ENCODE data around the gene MALT1. TPM values are rescaled to one million over a fixed set of nuclear protein-coding genes. Genes with fewer than 3 reads are reported as not detected.
A peak's percentile ranks its signal among the peaks of the same experiment; 100 is the strongest.
"Not testable (repeated sequence)": the region's sequence is repeated elsewhere in the genome, so short reads cannot be mapped to it uniquely, and the experiment has no call there.

MALT1 gene
- total RNA-seq, 2 donors from 2014 or later: 34.0 to 70.8 TPM

DNA sequence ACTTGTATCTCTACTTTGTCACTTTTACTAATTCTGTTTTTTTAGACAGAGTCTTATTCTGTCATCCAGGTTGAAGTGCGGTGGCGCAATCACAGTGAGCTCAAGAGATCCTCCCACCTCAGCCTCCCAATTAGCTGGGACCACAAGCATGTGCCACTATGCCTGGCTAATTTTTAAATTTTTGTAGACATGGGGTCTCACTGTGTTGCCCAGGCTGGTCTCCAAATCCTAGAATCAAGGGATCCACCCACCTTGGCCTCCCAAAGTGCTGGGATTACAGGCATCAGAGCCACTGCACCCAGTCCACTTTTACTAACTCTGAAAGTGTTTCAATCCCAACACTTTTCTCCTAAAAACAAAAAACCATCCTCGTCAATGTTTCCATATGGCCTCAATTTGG is 94.9 kb downstream of the MALT1 start:
- Mint-ChIP-seq H3K9me3 (no peaks in the 10 kb centered on the region), H3K27ac (no peak overlapping the region), H3K36me3 (no peaks in the 10 kb centered on the region)
- DNase-seq (ENCODE audit: low spot score in 2 of 2) (peak in 1 of 2 donors; percentile 25), ATAC-seq (no peak)

DNA sequence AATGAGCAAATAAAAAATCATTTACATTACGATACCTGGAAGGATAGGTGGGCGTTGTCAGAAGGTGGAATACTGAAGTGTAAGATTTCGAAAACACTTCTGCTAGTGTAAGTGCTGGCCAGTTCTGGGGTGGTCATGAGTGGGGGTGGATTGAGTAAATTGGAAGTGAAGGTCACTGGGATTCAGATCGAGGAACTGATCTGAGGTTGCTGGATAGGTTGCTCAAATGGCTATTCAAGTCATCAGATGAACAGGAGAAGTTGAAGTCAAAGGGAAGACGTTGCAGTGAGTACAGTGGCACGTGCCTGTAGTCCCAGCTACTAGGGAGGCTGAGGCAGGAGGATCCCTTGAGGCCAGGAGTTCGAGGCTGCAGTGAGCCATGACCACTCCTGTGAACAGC is 95.7 kb downstream of the MALT1 start:
- no peak for ATAC-seq
- peak in 1 of 2 donors; percentile 3 for DNase-seq (ENCODE audit: low spot score in 2 of 2)
- Mint-ChIP-seq H3K36me3 (no peaks in the 10 kb centered on the region), H3K27ac (no peak overlapping the region), H3K9me3 (no peaks in the 10 kb centered on the region)

DNA sequence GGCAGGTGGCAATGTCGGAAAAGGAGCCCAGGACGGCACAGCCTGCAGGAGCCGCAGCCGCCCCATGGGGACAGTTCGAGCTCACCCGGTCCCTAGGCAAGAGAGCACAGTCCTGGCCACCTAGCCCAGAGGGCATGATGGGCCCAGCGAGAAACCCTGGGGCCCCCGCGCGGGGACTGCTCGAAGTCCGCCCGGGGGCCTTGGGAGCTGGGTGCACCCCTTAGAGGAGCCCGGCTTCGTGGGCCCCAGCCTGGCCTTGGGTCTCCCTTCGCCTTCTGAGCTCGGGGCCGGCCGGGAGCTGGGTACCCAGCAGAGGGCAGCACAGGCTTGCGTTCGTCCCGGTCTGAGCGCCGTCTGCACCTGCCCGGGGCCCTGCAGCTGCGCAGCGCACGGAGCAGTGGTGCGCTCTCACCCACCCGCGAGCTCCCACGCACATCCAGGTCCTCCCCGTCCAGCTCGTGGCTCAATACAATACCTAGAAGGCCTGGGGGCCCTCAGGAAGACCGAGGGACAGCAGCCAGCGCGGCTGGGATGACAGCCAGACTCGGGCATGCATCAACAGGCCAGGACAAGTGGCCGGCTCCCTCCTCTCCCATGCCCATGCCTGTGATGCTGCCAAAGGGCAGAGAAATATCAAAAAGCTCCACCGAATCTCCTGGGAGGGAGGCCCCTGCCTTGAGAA is 97.2 kb downstream of the MALT1 start:
- H3K27ac Mint-ChIP-seq: no peak overlapping the region
- peak; percentile 63 to 84 for DNase-seq (ENCODE audit: low spot score in 2 of 2)
- ATAC-seq: peak; percentile 94 to 97
- no peaks in the 10 kb centered on the region for H3K9me3 Mint-ChIP-seq
- H3K36me3 Mint-ChIP-seq: no peaks in the 10 kb centered on the region

DNA sequence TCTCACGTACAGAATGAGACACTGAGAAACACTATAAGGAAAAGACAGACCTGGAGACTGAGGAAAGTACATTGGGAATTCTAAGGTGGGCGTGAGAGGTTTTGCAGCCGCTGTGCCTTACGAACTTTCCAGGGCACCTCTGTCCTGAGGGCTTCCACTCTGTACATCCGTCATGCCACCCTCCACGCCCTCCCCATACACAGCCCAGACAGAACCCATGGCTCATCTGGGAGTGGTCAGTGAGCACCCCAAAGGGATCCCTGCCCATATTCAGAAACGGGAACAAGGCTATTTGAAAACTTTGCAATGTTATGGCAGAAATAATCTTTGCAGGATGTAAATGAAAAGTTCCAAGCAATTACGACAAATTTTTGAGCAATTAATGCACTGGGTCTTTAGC is 98.1 kb downstream of the MALT1 start:
- ATAC-seq (no peak), DNase-seq (ENCODE audit: low spot score in 2 of 2) (peak in 1 of 2 donors; percentile 33)
- Mint-ChIP-seq H3K9me3 (no peaks in the 10 kb centered on the region), H3K36me3 (no peaks in the 10 kb centered on the region), H3K27ac (no peak overlapping the region)

DNA sequence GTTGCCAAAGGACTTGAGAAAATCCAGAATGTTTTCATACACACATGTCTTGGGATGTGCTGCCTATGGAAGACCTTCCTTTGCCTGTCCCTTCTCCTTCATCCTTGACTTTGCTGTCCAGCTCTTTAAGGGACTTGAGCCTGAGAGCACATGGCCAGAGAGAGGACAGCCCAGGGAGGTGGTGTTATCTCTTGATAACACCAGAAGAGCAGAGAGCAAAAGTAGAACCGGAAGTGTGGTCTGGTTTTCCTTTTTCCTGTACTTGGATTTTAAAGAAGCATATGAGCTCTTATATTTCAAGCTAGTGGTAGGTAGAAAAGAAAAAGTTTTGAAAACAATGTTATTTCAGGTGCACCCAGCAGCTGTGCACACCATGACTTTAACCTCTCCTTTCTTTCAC is 99.3 kb downstream of the MALT1 start:
- Mint-ChIP-seq H3K27ac (no peak overlapping the region), H3K9me3 (no peaks in the 10 kb centered on the region), H3K36me3 (no peaks in the 10 kb centered on the region)
- no peak for ATAC-seq
- DNase-seq (ENCODE audit: low spot score in 2 of 2): peak in 1 of 2 donors; percentile 0

DNA sequence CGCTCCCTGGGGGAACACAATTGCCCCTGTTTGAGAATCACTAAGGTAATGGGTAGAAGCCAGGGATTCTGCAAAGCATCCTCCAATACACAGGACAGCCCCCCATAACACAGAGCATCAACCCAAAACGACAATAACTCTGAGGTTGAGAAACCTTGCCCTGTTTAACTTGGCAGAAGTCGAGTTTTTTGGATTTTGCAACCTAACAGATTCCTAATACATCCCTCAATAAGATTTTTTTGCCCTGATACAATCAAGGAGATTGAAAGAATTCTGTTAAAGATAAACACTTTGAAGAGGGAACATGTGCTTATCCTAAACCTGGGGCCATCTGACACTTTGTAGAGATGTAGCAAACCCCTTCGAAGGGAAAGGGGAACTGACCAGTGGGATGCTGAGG is 100.9 kb downstream of the MALT1 start:
- Mint-ChIP-seq H3K27ac (no peak overlapping the region), H3K36me3 (no peaks in the 10 kb centered on the region), H3K9me3 (no peaks in the 10 kb centered on the region)
- DNase-seq (ENCODE audit: low spot score in 2 of 2) (no peak), ATAC-seq (no peak)

DNA sequence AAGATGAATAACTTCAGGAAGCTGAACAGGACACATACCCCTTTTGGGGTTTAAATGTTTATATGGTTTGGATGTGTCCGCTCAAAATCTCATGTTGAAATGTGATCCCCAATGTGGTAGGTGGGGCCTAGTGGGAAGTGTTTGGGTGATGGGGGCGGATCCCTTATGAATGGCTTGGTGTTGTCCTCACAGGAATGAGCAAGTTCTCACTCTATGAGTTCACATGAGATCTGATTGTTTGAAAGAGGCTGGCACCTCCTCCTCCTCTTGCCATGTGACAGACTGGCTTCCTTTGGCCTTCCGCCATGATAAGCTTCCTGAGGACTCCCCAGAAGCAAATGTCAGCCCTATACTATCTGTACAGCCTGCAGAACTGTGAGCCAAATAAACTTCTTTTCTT is 104.8 kb downstream of the MALT1 start:
- Mint-ChIP-seq H3K9me3 (no peaks in the 10 kb centered on the region), H3K36me3 (no peaks in the 10 kb centered on the region), H3K27ac (no peak overlapping the region)
- ATAC-seq (no peak), DNase-seq (ENCODE audit: low spot score in 2 of 2) (no peak)

DNA sequence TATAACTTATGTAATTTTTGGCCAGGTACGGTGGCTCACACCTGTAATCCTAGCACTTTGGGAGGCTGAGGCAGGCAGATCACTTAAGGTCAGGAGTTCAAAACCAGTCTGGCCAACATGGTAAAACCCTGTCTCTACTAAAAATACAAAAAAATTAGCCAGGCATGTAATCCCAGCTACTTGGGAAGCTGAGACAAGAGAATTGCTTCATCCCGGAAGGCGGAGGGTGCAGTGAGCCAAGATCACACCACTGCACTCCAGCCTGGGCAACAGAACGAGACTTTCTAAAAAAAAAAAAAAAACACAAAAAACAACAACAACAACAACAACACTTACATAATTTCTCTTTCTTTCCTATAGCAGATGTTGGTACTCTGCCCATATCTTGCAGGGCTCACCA is 105.3 kb downstream of the MALT1 start:
- not testable (repeated sequence) for ATAC-seq; H3K27ac Mint-ChIP-seq; H3K36me3 Mint-ChIP-seq; DNase-seq (ENCODE audit: low spot score in 2 of 2); H3K9me3 Mint-ChIP-seq

DNA sequence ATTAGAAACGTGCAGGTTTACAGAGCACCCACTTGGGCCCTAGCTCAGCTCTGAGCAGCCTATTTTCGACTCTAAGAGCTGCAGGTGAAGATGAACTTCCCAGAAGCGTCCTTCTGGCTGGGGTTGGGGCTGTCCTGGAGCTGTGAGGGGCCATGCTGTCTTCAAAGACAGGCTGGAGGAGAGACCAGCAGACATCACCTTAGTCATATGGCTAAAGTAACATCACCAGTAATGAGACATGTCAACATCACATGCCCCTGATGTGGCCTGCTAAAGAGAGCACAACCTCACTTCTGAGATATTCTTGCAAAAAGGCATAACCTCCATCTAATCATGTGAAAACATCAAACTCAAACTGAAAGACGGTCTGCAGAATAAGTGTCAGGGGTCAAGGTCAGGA is 106.2 kb downstream of the MALT1 start:
- no peaks in the 10 kb centered on the region for H3K9me3 Mint-ChIP-seq
- ATAC-seq (peak in 1 of 2 donors; percentile 15), DNase-seq (ENCODE audit: low spot score in 2 of 2) (no peak)
- H3K36me3 Mint-ChIP-seq: no peaks in the 10 kb centered on the region
- H3K27ac Mint-ChIP-seq: no peak overlapping the region

DNA sequence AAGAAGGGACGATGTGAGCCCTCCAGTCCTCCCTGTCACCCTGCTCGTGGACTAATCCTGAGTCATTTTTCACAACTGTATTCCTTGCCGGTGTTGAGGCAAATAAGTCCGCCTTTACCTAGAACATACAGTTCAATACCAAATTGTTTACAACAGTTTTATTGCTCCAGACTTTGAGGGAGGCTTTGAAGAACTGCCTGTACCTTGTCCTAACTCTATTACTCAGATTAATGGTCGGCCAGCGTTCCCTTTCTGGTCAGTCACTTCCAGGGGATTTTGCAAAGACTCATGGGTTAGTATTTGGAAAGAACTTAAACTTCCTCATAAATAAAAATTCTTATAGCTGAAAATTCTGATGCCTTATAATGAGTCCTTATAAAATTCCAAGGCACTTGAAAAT is 108.3 kb downstream of the MALT1 start:
- no peak for DNase-seq (ENCODE audit: low spot score in 2 of 2)
- no peaks in the 10 kb centered on the region for H3K36me3 Mint-ChIP-seq
- ATAC-seq: no peak
- no peak overlapping the region for H3K27ac Mint-ChIP-seq
- H3K9me3 Mint-ChIP-seq: no peaks in the 10 kb centered on the region

DNA sequence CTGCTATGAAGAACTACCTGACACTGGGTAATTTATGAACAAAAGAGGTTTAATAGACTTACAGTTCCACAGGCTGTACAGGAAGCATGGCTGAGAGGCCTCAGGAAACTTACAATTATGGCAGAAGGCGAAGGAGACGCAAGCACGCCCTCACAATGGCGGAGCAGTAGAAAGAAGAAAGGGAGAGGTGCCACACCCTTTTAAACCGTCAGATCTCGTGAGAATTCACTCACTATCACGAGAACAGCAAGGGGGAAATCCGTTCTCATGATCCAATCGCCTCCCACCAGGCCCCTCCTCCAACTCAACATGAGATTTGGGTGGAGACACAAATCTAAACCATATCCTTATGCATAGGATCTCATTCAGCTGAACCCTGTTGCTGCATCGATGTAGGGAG is 108.8 kb downstream of the MALT1 start:
- Mint-ChIP-seq H3K27ac (no peak overlapping the region), H3K9me3 (no peaks in the 10 kb centered on the region), H3K36me3 (no peaks in the 10 kb centered on the region)
- ATAC-seq (no peak), DNase-seq (ENCODE audit: low spot score in 2 of 2) (no peak)

DNA sequence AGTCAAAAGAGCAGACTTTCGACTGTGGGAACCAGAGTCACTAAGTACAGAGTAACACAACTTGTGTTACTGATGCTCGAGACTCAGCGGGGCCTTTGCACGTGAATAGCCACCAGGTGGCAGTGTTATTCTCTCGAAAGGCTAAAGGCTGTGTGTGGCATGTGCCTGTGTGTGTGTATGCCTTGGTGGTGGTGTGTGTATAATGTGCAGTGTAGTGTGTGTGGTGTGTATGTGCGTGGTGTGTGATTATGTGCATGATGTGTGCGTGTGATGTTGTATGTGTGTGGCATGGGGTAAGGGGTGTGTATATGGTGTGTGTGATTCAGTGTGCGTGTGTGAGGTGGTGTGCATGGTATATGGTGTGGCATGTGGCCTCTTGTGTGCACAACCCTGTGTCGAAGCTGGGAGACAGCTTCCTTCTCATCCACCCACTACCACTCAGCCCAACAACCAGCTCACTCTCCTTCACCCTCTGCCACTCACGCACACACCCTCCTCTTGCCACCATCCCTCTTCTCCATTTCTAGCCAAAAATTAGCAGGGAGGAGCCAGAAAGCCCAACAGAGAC is 110.4 kb downstream of the MALT1 start:
- H3K9me3 Mint-ChIP-seq: no peaks in the 10 kb centered on the region
- H3K27ac Mint-ChIP-seq: no peak overlapping the region
- ATAC-seq (peak; percentile 89 to 92), DNase-seq (ENCODE audit: low spot score in 2 of 2) (peak in 1 of 2 donors; percentile 77)
- no peaks in the 10 kb centered on the region for H3K36me3 Mint-ChIP-seq

DNA sequence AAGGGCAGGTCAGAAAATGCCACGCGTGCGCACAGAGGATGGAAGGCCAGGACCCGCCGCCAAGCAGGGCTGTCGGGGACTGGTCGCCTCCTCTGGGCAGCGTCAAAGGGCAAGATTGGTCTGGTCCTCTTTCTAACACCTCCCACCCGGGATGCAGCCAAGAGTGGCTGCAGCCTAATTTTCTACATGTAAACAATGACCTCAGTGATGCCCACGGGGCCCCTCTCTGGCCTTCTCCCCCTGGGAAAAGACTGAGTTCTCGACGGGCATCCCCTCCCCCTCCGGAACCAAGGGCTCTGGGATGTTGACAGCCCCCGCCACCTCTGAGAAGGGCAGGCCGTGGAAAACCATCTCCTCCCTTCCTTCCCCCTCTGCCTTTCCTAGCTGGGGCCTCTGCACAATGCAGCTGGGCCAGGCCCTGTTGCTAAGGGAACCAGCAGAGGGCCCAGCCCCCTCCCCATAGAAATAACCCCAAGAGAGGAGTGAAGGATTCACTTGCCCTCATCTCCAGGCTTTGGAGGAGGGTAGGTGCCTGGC is 113.4 kb downstream of the MALT1 start:
- H3K36me3 Mint-ChIP-seq: no peaks in the 10 kb centered on the region
- H3K9me3 Mint-ChIP-seq: no peaks in the 10 kb centered on the region
- no peak for ATAC-seq
- H3K27ac Mint-ChIP-seq: no peak overlapping the region
- DNase-seq (ENCODE audit: low spot score in 2 of 2): no peak

DNA sequence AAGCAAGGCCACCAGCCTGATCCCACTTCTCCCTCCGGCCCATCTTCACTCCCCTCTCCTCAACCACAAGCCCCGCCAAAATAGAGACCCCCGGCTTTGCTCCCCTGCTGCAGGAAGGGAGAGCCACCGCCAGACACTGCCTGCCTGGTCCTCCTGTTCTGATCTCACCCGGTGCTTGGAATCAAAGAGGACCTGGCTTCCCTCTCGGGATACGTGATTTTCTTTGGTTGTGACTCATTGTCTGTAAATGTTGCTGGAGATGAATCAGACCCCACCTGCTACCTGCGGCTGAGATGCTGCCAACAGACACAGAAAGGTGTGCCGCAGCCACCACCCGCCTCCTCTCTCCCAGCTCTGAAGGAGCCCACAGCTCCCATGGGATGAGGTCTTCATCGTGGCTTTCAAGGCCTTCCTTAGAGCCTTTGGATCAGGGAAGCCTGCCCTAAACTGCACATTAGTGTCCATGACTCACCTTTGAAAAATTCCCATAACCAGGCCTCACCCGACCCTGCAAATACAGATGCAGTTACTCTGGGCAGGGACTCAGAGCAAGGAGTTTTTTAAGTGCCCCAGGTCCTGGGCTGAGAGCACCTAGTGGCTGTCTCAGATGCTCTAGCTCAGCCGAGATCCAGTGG is 114.0 kb downstream of the MALT1 start:
- no peak for ATAC-seq

DNA sequence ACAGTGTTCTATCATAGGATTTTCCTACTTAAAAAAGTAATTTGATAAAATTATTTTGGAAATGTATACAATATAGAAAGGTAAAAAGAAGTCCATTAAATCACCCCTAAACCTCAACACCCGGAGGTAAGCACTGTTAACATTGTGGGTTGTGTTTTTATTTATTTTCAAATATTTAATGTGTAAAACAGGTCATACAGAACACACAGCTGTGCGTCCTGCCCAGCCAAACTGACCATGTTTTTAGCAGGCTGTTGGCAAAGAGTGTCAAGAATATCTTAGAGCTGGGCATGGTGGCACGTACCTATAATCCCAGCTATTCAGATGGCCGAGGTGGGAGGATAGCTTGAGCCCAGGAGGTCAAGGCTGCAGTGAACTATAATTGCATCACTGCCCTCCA is 114.6 kb downstream of the MALT1 start:
- Mint-ChIP-seq H3K27ac (no peak overlapping the region), H3K9me3 (no peaks in the 10 kb centered on the region), H3K36me3 (no peaks in the 10 kb centered on the region)
- DNase-seq (ENCODE audit: low spot score in 2 of 2): no peak
- ATAC-seq: no peak

More for the DNA sequence above, 114.0 kb downstream of the MALT1 start:
- no peaks in the 10 kb centered on the region for H3K36me3 Mint-ChIP-seq
- H3K27ac Mint-ChIP-seq: no peak overlapping the region
- no peaks in the 10 kb centered on the region for H3K9me3 Mint-ChIP-seq
- DNase-seq (ENCODE audit: low spot score in 2 of 2): no peak

DNA sequence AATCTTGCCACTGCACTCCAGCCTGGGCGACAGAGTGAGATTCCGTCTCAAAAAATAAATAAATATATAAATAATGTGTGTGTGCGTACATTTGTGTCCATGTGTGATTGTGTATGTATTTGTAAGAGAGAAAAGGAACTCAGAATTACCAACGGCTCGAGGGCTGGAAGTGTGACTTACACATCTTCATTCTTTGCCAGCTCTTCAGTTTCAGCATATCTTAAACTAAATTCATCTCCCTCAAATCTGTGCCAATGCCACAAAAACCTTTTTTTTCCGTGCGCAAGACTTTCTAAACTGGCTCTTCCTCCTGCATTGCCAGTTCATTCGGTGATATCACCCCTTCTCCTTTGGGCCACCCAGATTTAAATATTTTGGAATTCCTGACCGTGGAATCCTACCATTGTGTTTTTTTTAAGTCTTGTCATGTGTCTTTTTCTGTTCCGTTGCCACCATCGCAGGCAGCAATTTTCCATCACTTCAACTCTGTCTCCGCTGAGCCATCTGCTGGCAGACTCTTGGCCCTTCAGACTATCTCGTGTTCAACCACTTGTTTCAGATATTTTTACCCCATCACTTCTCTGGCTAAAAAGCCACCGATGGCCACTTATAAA is 116.4 kb downstream of the MALT1 start:
- no peaks in the 10 kb centered on the region for H3K9me3 Mint-ChIP-seq
- ATAC-seq: no peak
- no peak for DNase-seq (ENCODE audit: low spot score in 2 of 2)
- no peaks in the 10 kb centered on the region for H3K36me3 Mint-ChIP-seq
- no peak overlapping the region for H3K27ac Mint-ChIP-seq

DNA sequence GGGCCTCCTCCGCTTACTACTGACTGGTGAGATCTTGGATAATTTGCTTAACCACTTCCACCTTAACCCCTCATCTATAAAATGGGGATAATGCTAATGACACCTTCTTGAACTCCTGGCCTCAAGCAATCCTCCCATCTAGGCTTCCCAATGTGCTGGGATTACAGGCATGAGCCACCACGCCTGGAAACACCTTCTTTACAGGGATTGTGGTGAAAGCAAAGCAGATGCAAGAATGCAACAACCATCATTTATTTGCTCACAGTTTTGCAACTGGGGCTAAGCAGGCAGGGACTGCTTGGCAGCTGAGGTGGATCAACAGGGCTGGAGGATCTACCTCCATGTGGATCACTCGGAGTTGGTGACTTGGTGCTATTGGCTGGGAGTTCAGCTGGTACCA is 117.2 kb downstream of the MALT1 start:
- DNase-seq (ENCODE audit: low spot score in 2 of 2) (no peak), ATAC-seq (no peak)
- H3K36me3 Mint-ChIP-seq: no peaks in the 10 kb centered on the region
- no peaks in the 10 kb centered on the region for H3K9me3 Mint-ChIP-seq
- no peak overlapping the region for H3K27ac Mint-ChIP-seq

Data from activated naive CD4-positive, alpha-beta T cell treated with anti-CD3 and anti-CD28 coated beads, Interleukin-2, amount 50 U/mL, for 72 hours (primary cell).